Measurements from ENCODE around the gene ADAM10. TPM values are rescaled to one million over a fixed set of nuclear protein-coding genes. Genes with fewer than 3 reads are reported as not detected.
A peak's percentile ranks its signal among the peaks of the same experiment; 100 is the strongest.

The ADAM10 gene
- total and polyA plus RNA-seq, 2 of the 4 experiments (the other 2 are of a cell fraction), result 110 to 185 TPM

GRCh38 chr15:58770857-58771620 lies 21.5 kb upstream of the ADAM10 start, which contains the start of gene MINDY2 (continued):
- peak; percentile 51 for TF ChIP-seq RCOR1 (IDR thresholded peaks at IDR 0.05; ENCODE audit: insufficient replicate concordance, low read length)
- TF ChIP-seq SMC3 (IDR thresholded peaks at IDR 0.05; ENCODE audit: low read depth, low read length), result no peak
- no peak for TF ChIP-seq MAFK (IDR thresholded peaks at IDR 0.05; ENCODE audit: low read depth, low read length)

GRCh38 chr15:58770519-58770856 lies 21.0 kb upstream of the ADAM10 start:
- Histone ChIP-seq H4K5ac (ENCODE audit: low read depth, low read length) (peak overlapping the region; percentile 77), H3K9me3 (ENCODE audit: control insufficient read depth, insufficient read depth, low read length) (no peaks in the 10 kb centered on the region)

More at GRCh38 chr15:58770519-58770856, 21.0 kb upstream of the ADAM10 start:
- dilution Hi-C loops (cut with HindIII; ENCODE audit: low sequenced_read_pairs, unreplicated experiment), result no loop called here
- Histone ChIP-seq H3K23ac (ENCODE audit: low read depth, low read length) (peak overlapping the region; percentile 90), H4K8ac (ENCODE audit: low read depth in 2 of 2, low read length in 2 of 2) (peak overlapping the region; percentile 68 to 89), H2BK15ac (ENCODE audit: low read depth, low read length) (peak overlapping the region; percentile 83; the same call in 2 of the 3 replicates), H3K9ac (ENCODE audit: low read depth, low read length) (peak overlapping the region; percentile 68), H3K79me1 (ENCODE audit: low read depth in 1 of 2, low read length in 2 of 2) (peaks cover 9 to 26% of the 10 kb centered on the region in 2 experiments), H3K56ac (ENCODE audit: extremely low read depth, insufficient read depth, low read length) (peak overlapping the region; percentile 79), H3K36me3 (ENCODE audit: control insufficient read depth, insufficient read depth, low read length) (no peaks in the 10 kb centered on the region), H2BK120ac (ENCODE audit: low read depth, low read length) (peak overlapping the region; percentile 81), H3K14ac (replicated peaks; ENCODE audit: low read depth, low read length) (peak overlapping the region; percentile 88), H3K9me1 (ENCODE audit: insufficient read depth, low read length) (no peaks in the 10 kb centered on the region), H2BK20ac (ENCODE audit: low read depth, low read length) (peak overlapping the region; percentile 41; the same call in 1 of the 2 replicates), H2AK5ac (ENCODE audit: low read depth, low read length) (peak overlapping the region; percentile 38; the same call in 1 of the 2 replicates), H3K27ac (ENCODE audit: insufficient read depth, low read length) (peak overlapping the region; percentile 87), H3K27me3 (ENCODE audit: control insufficient read depth, insufficient read depth, low read length) (no peaks in the 10 kb centered on the region), H3K4me3 (ENCODE audit: insufficient read depth, low read depth, low read length) (peak overlapping the region; percentile 61), H2BK5ac (ENCODE audit: low read depth, low read length, poor library complexity, severe bottlenecking) (peak overlapping the region; percentile 90), H3K18ac (ENCODE audit: low read depth, low read length) (peak overlapping the region; percentile 78), H3K4me2 (ENCODE audit: low read depth, low read length) (peak overlapping the region; percentile 88), H3K4ac (ENCODE audit: low read depth, low read length) (peak overlapping the region; percentile 88), H2AFZ (replicated peaks; ENCODE audit: low read length, poor library complexity) (peak overlapping the region; percentile 95), H4K20me1 (ENCODE audit: insufficient read depth, low read length) (peaks cover 19% of the 10 kb centered on the region; the same call in 1 of the 2 replicates), H4K91ac (ENCODE audit: insufficient read depth, low read depth, low read length) (peak overlapping the region; percentile 83), H3K4me1 (ENCODE audit: control insufficient read depth, insufficient read depth, low read length) (no peaks in the 10 kb centered on the region), H2AK9ac (replicated peaks; ENCODE audit: low read depth, low read length, poor library complexity) (peak overlapping the region; percentile 68)
- 0% methylated on average over 2 of the region's 9 CpGs; no CpG with 5 or more reads in 1 of the 2 experiments for WGBS, 2 experiments (ENCODE audit: extremely low coverage in 2 of 2, insufficient read length in 1 of 2)
- DNase-seq (peak; percentile 84), ATAC-seq (ENCODE audit: low read depth) (peak; percentile 28)
- BruUV-seq (replicated peaks), result no TSS peak
- intact Hi-C loops (cut with micrococcal nuclease), result loop anchor here (2.0 to 5.0 kb wide), 4 partner anchors 22 to 543 kb away; partner anchors contain the start of genes ADAM10 and SLTM
- TF ChIP-seq MAZ (IDR thresholded peaks at IDR 0.05; ENCODE audit: borderline replicate concordance, low read depth, low read length) (no peak), BHLHE40 (IDR thresholded peaks at IDR 0.05; ENCODE audit: low read depth, low read length) (no peak), POLR2A (IDR thresholded peaks at IDR 0.05; ENCODE audit: low read depth, low read length) (no peak), CEBPB (IDR thresholded peaks at IDR 0.05; ENCODE audit: low read depth, low read length) (no peak), ELK1 (IDR thresholded peaks at IDR 0.05; ENCODE audit: borderline replicate concordance, low read depth, low read length) (no peak), RFX5 (IDR thresholded peaks at IDR 0.05; ENCODE audit: low read depth, low read length) (no peak), CHD1 (IDR thresholded peaks at IDR 0.05; ENCODE audit: low read depth, low read length) (no peak), USF2 (IDR thresholded peaks at IDR 0.05; ENCODE audit: low read depth, low read length) (no peak), MAFK (IDR thresholded peaks at IDR 0.05; ENCODE audit: low read depth, low read length) (no peak), NFE2L2 (IDR thresholded peaks at IDR 0.05; ENCODE audit: low read depth, low read length) (no peak), SMC3 (IDR thresholded peaks at IDR 0.05; ENCODE audit: low read depth, low read length) (no peak), FOS (IDR thresholded peaks at IDR 0.05; ENCODE audit: low read depth, low read length) (no peak)
- POLR2A ChIA-PET (ENCODE audit: unreplicated experiment), result interaction anchor here (0.6 to 2.1 kb wide), 2 partner anchors 20 to 96 kb away, joined by 8 to 9 read pairs; partner anchors contain the start of gene ADAM10
- in situ Hi-C loops (cut with MboI; ENCODE audit: low sequenced_read_pairs), result loop anchor here (25.0 kb wide), 1 partner anchor 533 kb away; no protein-coding TSS in a partner anchor
- CTCF ChIA-PET, result interaction anchor here (0.5 to 1.7 kb wide), 11 partner anchors 13 to 558 kb away, joined by 3 to 8 read pairs (median 3); no protein-coding TSS in a partner anchor
